Mammary epithelial cell (primary cell): Measurements from ENCODE around the gene FBXL17.

Experiments used
- CTCF ChIP-seq, 2 donors: IDR thresholded peaks in 1 of 2; conservative IDR thresholded peaks in 1 of 2; 2 replicates each; pipeline ENCODE4 v1.5.1; 2011 to 2012; ENCODE audit warnings: inconsistent platforms in 2 of 2, low read length in 2 of 2, mild to moderate bottlenecking in 2 of 2, control low read depth in 1 of 2, low read depth in 1 of 2; ENCODE audit not compliant: insufficient read depth in 1 of 2; ENCODE audit errors: extremely low read depth in 1 of 2
- EZH2 ChIP-seq: IDR thresholded peaks from 2 replicates; pipeline ENCODE4 v1.6.1; 2012; ENCODE audit warnings: low read length, inconsistent platforms, borderline replicate concordance

- TF ChIP-seq CTCF (conservative IDR thresholded peaks at IDR 0.05 in 1 of 2, IDR thresholded peaks at IDR 0.05 in 1 of 2; ENCODE audit: extremely low read depth in 1 of 2, insufficient read depth in 1 of 2, low read depth in 1 of 2, low read length in 2 of 2) (no peak), EZH2 (no peak)
Observed at GRCh38 chr5:107941036-107941435, 440.9 kb downstream of the FBXL17 start.
